IMR-90 (cell line): ENCODE results near the gene OCSTAMP. TPM values are rescaled to one million over a fixed set of nuclear protein-coding genes. Genes with fewer than 3 reads are reported as not detected.

ENCODE experiments used
- ATAC-seq: fragments of 200-7000 bp; cut with Tn5 transposase; 2 replicates; pipeline ENCODE4 v1.9.1; 2020; ENCODE audit warnings: low read depth, mild to moderate bottlenecking, moderate library complexity
- BruUV-seq: library from RNA; stranded (reverse); fragments of 400-500 nt; replicated peaks from 2 replicates; lab custom pipeline; 2021; lab: Mats Ljungman, UMichigan
- CTCF ChIA-PET: fragments of 300-600 bp; formaldehyde crosslinking; extraction: SDS; loops from one replicate; lab custom pipeline; 2021; ENCODE audit warnings: antibody characterized with exemption; lab: Yijun Ruan, JAX
- POLR2A ChIA-PET: fragments of 300-600 bp; sonication (Branson Sonifier 250); formaldehyde crosslinking; loops from one replicate; lab custom pipeline; 2022; ENCODE audit warnings: antibody characterized with exemption; ENCODE audit not compliant: unreplicated experiment; lab: Charles Lee
- DNase-seq: peaks from one replicate; pipeline ENCODE4 v3.0.0; 2013
- H2AFZ ChIP-seq: replicated peaks from 2 replicates; pipeline ENCODE3; 2013; ENCODE audit warnings: low read length, mild to moderate bottlenecking; ENCODE audit not compliant: poor library complexity
- H2AK5ac ChIP-seq: 2 replicates; pipeline ENCODE4 v1.6.1; 2013; ENCODE audit warnings: low read depth, low read length, inconsistent platforms
- H2AK9ac ChIP-seq: replicated peaks from 2 replicates; pipeline ENCODE3; 2013; ENCODE audit warnings: mild to moderate bottlenecking, low read depth, low read length, moderate library complexity; ENCODE audit not compliant: poor library complexity
- H2BK120ac ChIP-seq: 2 replicates; pipeline ENCODE4 v1.6.1; 2013; ENCODE audit warnings: low read depth, low read length, inconsistent platforms
- H2BK15ac ChIP-seq: 3 replicates; pipeline ENCODE4 v1.6.1; 2013; ENCODE audit warnings: low read depth, low read length, inconsistent platforms
- H2BK20ac ChIP-seq: 2 replicates; pipeline ENCODE4 v1.6.1; 2013; ENCODE audit warnings: low read depth, mild to moderate bottlenecking, inconsistent platforms, low read length, moderate library complexity
- H2BK5ac ChIP-seq: 2 replicates; pipeline ENCODE4 v1.6.1; 2013; ENCODE audit warnings: mild to moderate bottlenecking, low read depth, low read length, inconsistent platforms; ENCODE audit not compliant: poor library complexity, severe bottlenecking
- H3K14ac ChIP-seq: replicated peaks from 2 replicates; pipeline ENCODE4 v1.6.1; 2013; ENCODE audit warnings: low read depth, low read length, inconsistent platforms
- H3K18ac ChIP-seq: 2 replicates; pipeline ENCODE4 v1.6.1; 2013; ENCODE audit warnings: low read depth, low read length, control low read depth
- H3K23ac ChIP-seq: 2 replicates; pipeline ENCODE4 v1.6.1; 2013; ENCODE audit warnings: low read depth, low read length, inconsistent platforms
- H3K27ac ChIP-seq: 2 replicates; pipeline ENCODE4 v1.5.1; 2013; ENCODE audit warnings: mild to moderate bottlenecking, control low read depth, low read length; ENCODE audit not compliant: insufficient read depth
- H3K27me3 ChIP-seq: 2 replicates; pipeline ENCODE4 v1.6.1; 2013; ENCODE audit warnings: low read length; ENCODE audit not compliant: control insufficient read depth, insufficient read depth
- H3K36me3 ChIP-seq: 2 replicates; pipeline ENCODE4 v1.6.1; 2013; ENCODE audit warnings: low read length, mixed read lengths; ENCODE audit not compliant: control insufficient read depth, insufficient read depth
- H3K4ac ChIP-seq: 2 replicates; pipeline ENCODE4 v1.6.1; 2013; ENCODE audit warnings: low read depth, low read length, inconsistent platforms
- H3K4me1 ChIP-seq: 2 replicates; pipeline ENCODE4 v1.6.1; 2013; ENCODE audit warnings: low read length, mixed read lengths; ENCODE audit not compliant: control insufficient read depth, insufficient read depth
- H3K4me2 ChIP-seq: 2 replicates; pipeline ENCODE4 v1.6.1; 2013; ENCODE audit warnings: low read depth, mild to moderate bottlenecking, control low read depth, low read length, moderate library complexity
- H3K4me3 ChIP-seq: 2 replicates; pipeline ENCODE4 v1.5.1; 2013; ENCODE audit warnings: low read depth, mild to moderate bottlenecking, control low read depth, low read length, moderate library complexity; ENCODE audit not compliant: insufficient read depth
- H3K56ac ChIP-seq: 2 replicates; pipeline ENCODE4 v1.6.1; 2013; ENCODE audit warnings: low read length, inconsistent platforms; ENCODE audit not compliant: insufficient read depth; ENCODE audit errors: extremely low read depth
- H3K79me1 ChIP-seq, 2 experiments: 2 replicates each; pipeline ENCODE4 v1.6.1; 2013; ENCODE audit warnings: low read length in 2 of 2, inconsistent platforms in 1 of 2, low read depth in 1 of 2
- H3K9ac ChIP-seq: 2 replicates; pipeline ENCODE4 v1.6.1; 2013; ENCODE audit warnings: low read depth, low read length, control low read depth
- H3K9me1 ChIP-seq: 2 replicates; pipeline ENCODE4 v1.6.1; 2013; ENCODE audit warnings: low read length, inconsistent platforms; ENCODE audit not compliant: insufficient read depth
- H3K9me3 ChIP-seq: 2 replicates; pipeline ENCODE4 v1.6.1; 2013; ENCODE audit warnings: low read length; ENCODE audit not compliant: control insufficient read depth, insufficient read depth
- H4K20me1 ChIP-seq: 2 replicates; pipeline ENCODE4 v1.6.1; 2013; ENCODE audit warnings: low read length, inconsistent platforms; ENCODE audit not compliant: insufficient read depth
- H4K5ac ChIP-seq: 2 replicates; pipeline ENCODE4 v1.6.1; 2013; ENCODE audit warnings: mild to moderate bottlenecking, low read depth, low read length, control low read depth
- H4K8ac ChIP-seq, 2 experiments: 2 replicates each; pipeline ENCODE4 v1.6.1; 2013; ENCODE audit warnings: low read depth in 2 of 2, low read length in 2 of 2, control low read depth in 1 of 2, inconsistent platforms in 1 of 2
- H4K91ac ChIP-seq: 2 replicates; pipeline ENCODE4 v1.6.1; 2013; ENCODE audit warnings: low read depth, low read length, inconsistent platforms; ENCODE audit not compliant: insufficient read depth
- BHLHE40 ChIP-seq: fragments of 150-350 bp; IDR thresholded peaks from 2 replicates; pipeline ENCODE4 v1.6.1; 2016; ENCODE audit warnings: mild to moderate bottlenecking, low read depth, low read length
- CEBPB ChIP-seq: IDR thresholded peaks from 2 replicates; pipeline ENCODE4 v1.6.1; 2012; ENCODE audit warnings: low read depth, low read length, improper control_type of control experiment
- CHD1 ChIP-seq: IDR thresholded peaks from 2 replicates; pipeline ENCODE4 v1.6.1; 2012; ENCODE audit warnings: low read depth, low read length, improper control_type of control experiment
- FOS ChIP-seq: fragments of 150-350 bp; IDR thresholded peaks from 2 replicates; pipeline ENCODE4 v1.6.1; 2016; ENCODE audit warnings: low read depth, low read length
- MAFK ChIP-seq: IDR thresholded peaks from 2 replicates; pipeline ENCODE4 v1.6.1; 2012; ENCODE audit warnings: low read depth, low read length, improper control_type of control experiment
- MAZ ChIP-seq: IDR thresholded peaks from 2 replicates; pipeline ENCODE4 v1.6.1; 2012; ENCODE audit warnings: low read depth, mild to moderate bottlenecking, low read length, improper control_type of control experiment, moderate library complexity, borderline replicate concordance
- MXI1 ChIP-seq: IDR thresholded peaks from 2 replicates; pipeline ENCODE4 v1.6.1; 2012; ENCODE audit warnings: low read depth, mild to moderate bottlenecking, low read length, moderate library complexity, borderline replicate concordance
- NFE2L2 ChIP-seq: fragments of 150-350 bp; IDR thresholded peaks from 2 replicates; pipeline ENCODE4 v1.6.1; 2016; ENCODE audit warnings: low read depth, mild to moderate bottlenecking, low read length
- POLR2A ChIP-seq: IDR thresholded peaks from 2 replicates; pipeline ENCODE4 v1.6.1; 2012; ENCODE audit warnings: mild to moderate bottlenecking, low read depth, low read length
- RAD21 ChIP-seq: IDR thresholded peaks from 2 replicates; pipeline ENCODE4 v1.6.1; 2012; ENCODE audit warnings: low read length, improper control_type of control experiment
- RCOR1 ChIP-seq: IDR thresholded peaks from 2 replicates; pipeline ENCODE4 v1.6.1; 2012; ENCODE audit warnings: mild to moderate bottlenecking, low read length, improper control_type of control experiment; ENCODE audit not compliant: insufficient replicate concordance
- RFX5 ChIP-seq: IDR thresholded peaks from 2 replicates; pipeline ENCODE4 v1.8.0; 2012; ENCODE audit warnings: low read depth, mild to moderate bottlenecking, low read length, moderate library complexity
- SMC3 ChIP-seq: fragments of 150-350 bp; IDR thresholded peaks from 2 replicates; pipeline ENCODE4 v1.6.1; 2016; ENCODE audit warnings: low read depth, mild to moderate bottlenecking, antibody characterized with exemption, low read length, moderate library complexity
- WGBS, 2 experiments: methylation state at CpG; one replicate each; pipeline versions ENCODE4 v1.1.5 to v1.1.7; 2013; ENCODE audit warnings: missing lambda C conversion rate in 2 of 2; ENCODE audit not compliant: insufficient read length in 1 of 2; ENCODE audit errors: extremely low coverage in 2 of 2; 5-methylcytosine and 5-hydroxymethylcytosine counted together
- dilution Hi-C: fragments of 300-500 bp; cut with HindIII; formaldehyde crosslinking; loops from one replicate; pipeline ENCODE4 v1.14.3; 2018; ENCODE audit warnings: low sequenced_read_pairs; ENCODE audit not compliant: unreplicated experiment
- in situ Hi-C: fragments of 300-500 bp; cut with MboI; formaldehyde crosslinking; loops from 3 replicates; pipeline ENCODE4 v1.14.3; 2019; ENCODE audit warnings: low sequenced_read_pairs, inconsistent platforms, mixed read lengths
- intact Hi-C: fragments of 100-400 bp; cut with micrococcal nuclease; formaldehyde crosslinking; loops from 2 replicates; pipeline ENCODE4 v1.10.0; 2022
- polyA plus RNA-seq, 3 experiments: library from polyadenylated mRNA; depleted of rRNA; stranded (reverse); fragments of >200 nt; gene quantifications; 2 replicates each; pipeline ENCODE4 v1.2.3, GENCODE V29; 2012; ENCODE audit warnings: low replicate concordance in 1 of 3
- total RNA-seq: library from RNA; depleted of rRNA; stranded (reverse); fragments of >200 nt; gene quantifications from 2 replicates; pipeline ENCODE4 v1.2.3, GENCODE V29; 2012
- TF ChIP-seq, protein P1 (sequence below): fragments of 150-350 bp; IDR thresholded peaks from 2 replicates; pipeline ENCODE4 v1.6.1; 2016; ENCODE audit warnings: low read depth, mild to moderate bottlenecking, low read length, moderate library complexity, borderline replicate concordance
- TF ChIP-seq, protein P2 (sequence below): conservative IDR thresholded peaks from 2 replicates; pipeline ENCODE4 v1.5.1; 2012; ENCODE audit warnings: mild to moderate bottlenecking, low read depth, low read length, improper control_type of control experiment

The OCSTAMP gene
- total and polyA plus RNA-seq, 2 of the 4 experiments (the other 2 are of a cell fraction) = not detected

DNA sequence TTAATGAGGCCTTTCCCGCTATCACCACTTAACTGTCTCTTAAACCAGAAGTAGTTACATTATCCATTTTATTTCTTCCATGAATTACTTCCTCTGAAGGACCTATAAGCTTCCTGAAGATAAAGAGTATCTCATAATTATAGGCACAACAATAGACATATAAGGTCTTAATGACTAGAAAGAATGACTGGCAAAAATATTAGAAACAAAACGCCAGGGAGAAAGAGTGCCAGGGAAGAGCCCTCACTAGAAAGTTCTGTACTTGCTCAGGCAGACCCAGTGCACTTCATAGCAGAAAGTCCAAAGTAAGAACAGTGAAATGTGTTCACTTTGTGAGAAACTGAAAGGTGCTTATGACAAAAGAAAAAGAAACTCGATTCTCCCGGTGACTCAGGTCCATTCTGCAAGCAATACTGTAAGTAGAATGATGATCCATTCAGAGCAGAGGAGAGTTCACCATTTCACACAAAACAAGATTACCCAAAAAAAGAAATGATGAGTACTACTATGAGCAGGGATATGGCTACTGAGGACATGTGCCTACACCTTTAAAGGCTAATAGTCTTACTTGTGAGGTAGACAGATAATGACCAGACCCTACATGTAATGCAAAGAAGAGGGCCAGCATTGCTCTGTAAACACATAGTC is 42.6 kb downstream of the OCSTAMP start:
- Histone ChIP-seq H4K91ac (no peak overlapping the region), H3K4ac (no peak overlapping the region), H2AK9ac (no peak overlapping the region), H3K36me3 (0 out of 2 replicates have a peak, but pooled peaks cover 2% of the 10 kb centered on the region), H4K5ac (no peak overlapping the region), H3K4me2 (no peak overlapping the region), H3K23ac (no peak overlapping the region), H3K14ac (no peak overlapping the region), H3K27me3 (no peaks in the 10 kb centered on the region; the same call in 1 of the 2 replicates), H3K79me1 (0 out of 4 replicates have a peak, but pooled peaks cover 0 to 1% of the 10 kb centered on the region in 2 experiments), H2AFZ (no peak overlapping the region), H3K18ac (no peak overlapping the region), H2BK20ac (no peak overlapping the region), H3K9ac (no peak overlapping the region), H2BK5ac (no peak overlapping the region), H4K20me1 (no peaks in the 10 kb centered on the region), H3K27ac (no peak overlapping the region), H3K4me1 (no peaks in the 10 kb centered on the region), H3K4me3 (no peak overlapping the region), H2BK15ac (no peak overlapping the region), H3K56ac (no peak overlapping the region), H3K9me3 (peaks cover 7% of the 10 kb centered on the region; the same call in 1 of the 2 replicates), H3K9me1 (no peaks in the 10 kb centered on the region), H2AK5ac (no peak overlapping the region), H4K8ac (no peak overlapping the region), H2BK120ac (no peak overlapping the region)
- dilution Hi-C loops (no loop called here), intact Hi-C loops (no loop called here), in situ Hi-C loops (no loop called here)
- no peak for TF ChIP-seq NFE2L2
- no peak for TF ChIP-seq MAZ
- no peak for TF ChIP-seq RCOR1
- no peak for TF ChIP-seq POLR2A
- TF ChIP-seq, protein P1, sequence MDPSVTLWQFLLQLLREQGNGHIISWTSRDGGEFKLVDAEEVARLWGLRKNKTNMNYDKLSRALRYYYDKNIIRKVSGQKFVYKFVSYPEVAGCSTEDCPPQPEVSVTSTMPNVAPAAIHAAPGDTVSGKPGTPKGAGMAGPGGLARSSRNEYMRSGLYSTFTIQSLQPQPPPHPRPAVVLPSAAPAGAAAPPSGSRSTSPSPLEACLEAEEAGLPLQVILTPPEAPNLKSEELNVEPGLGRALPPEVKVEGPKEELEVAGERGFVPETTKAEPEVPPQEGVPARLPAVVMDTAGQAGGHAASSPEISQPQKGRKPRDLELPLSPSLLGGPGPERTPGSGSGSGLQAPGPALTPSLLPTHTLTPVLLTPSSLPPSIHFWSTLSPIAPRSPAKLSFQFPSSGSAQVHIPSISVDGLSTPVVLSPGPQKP = no peak
- no peak for TF ChIP-seq RAD21
- no peak for TF ChIP-seq FOS
- no peak for TF ChIP-seq MAFK
- TF ChIP-seq MXI1 = no peak
- no peak for TF ChIP-seq RFX5
- TF ChIP-seq, protein P2, sequence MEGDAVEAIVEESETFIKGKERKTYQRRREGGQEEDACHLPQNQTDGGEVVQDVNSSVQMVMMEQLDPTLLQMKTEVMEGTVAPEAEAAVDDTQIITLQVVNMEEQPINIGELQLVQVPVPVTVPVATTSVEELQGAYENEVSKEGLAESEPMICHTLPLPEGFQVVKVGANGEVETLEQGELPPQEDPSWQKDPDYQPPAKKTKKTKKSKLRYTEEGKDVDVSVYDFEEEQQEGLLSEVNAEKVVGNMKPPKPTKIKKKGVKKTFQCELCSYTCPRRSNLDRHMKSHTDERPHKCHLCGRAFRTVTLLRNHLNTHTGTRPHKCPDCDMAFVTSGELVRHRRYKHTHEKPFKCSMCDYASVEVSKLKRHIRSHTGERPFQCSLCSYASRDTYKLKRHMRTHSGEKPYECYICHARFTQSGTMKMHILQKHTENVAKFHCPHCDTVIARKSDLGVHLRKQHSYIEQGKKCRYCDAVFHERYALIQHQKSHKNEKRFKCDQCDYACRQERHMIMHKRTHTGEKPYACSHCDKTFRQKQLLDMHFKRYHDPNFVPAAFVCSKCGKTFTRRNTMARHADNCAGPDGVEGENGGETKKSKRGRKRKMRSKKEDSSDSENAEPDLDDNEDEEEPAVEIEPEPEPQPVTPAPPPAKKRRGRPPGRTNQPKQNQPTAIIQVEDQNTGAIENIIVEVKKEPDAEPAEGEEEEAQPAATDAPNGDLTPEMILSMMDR = no peak
- no peak for TF ChIP-seq SMC3
- no peak for TF ChIP-seq CEBPB
- TF ChIP-seq CHD1 = no peak
- TF ChIP-seq BHLHE40 = no peak
- no peak for ATAC-seq
- no CpG with 5 or more reads among the region's 4 CpGs for WGBS, 2 experiments
- BruUV-seq = no TSS peak
- POLR2A ChIA-PET = no interaction called here
- DNase-seq = no peak
- CTCF ChIA-PET = no interaction called here
